Measurements from ENCODE around the gene TP53.
A peak's percentile ranks its signal among the peaks of the same experiment; 100 is the strongest.

Gene TP53

GRCh38 chr17:7684851-7685532 lies 2.3 kb downstream of the TP53 start:
- FAIRE-seq (no peak), DNase-seq (ENCODE audit: insufficient read length, low spot score) (no peak)
- no peak for TF ChIP-seq CTCF (IDR thresholded peaks at IDR 0.05; ENCODE audit: insufficient read depth, missing control alignments)

GRCh38 chr17:7677388-7678067 lies 9.8 kb downstream of the TP53 start:
- no peak for TF ChIP-seq CTCF (IDR thresholded peaks at IDR 0.05; ENCODE audit: insufficient read depth, missing control alignments)
- no peak for DNase-seq (ENCODE audit: insufficient read length, low spot score)
- no peak for FAIRE-seq

- DNase-seq (ENCODE audit: insufficient read length, low spot score) (no peak), FAIRE-seq (no peak)
- TF ChIP-seq CTCF (IDR thresholded peaks at IDR 0.05; ENCODE audit: insufficient read depth, missing control alignments), result no peak
Observed at GRCh38 chr17:7676533-7676932, 10.8 kb downstream of the TP53 start.

- no peak for TF ChIP-seq CTCF (IDR thresholded peaks at IDR 0.05; ENCODE audit: insufficient read depth, missing control alignments)
- FAIRE-seq (no peak), DNase-seq (ENCODE audit: insufficient read length, low spot score) (peak; percentile 3)
Observed at GRCh38 chr17:7674934-7675333, 12.4 kb downstream of the TP53 start.

- DNase-seq (ENCODE audit: insufficient read length, low spot score) (peak; percentile 12), FAIRE-seq (no peak)
- TF ChIP-seq CTCF (IDR thresholded peaks at IDR 0.05; ENCODE audit: insufficient read depth, missing control alignments), result peak; percentile 31
Observed at GRCh38 chr17:7673239-7673638, 14.1 kb downstream of the TP53 start.

GRCh38 chr17:7668482-7668881 lies 18.8 kb downstream of the TP53 start:
- no peak for TF ChIP-seq CTCF (IDR thresholded peaks at IDR 0.05; ENCODE audit: insufficient read depth, missing control alignments)
- no peak for FAIRE-seq
- no peak for DNase-seq (ENCODE audit: insufficient read length, low spot score)

All from D721Med (cell line).